GM19455 (cell line): ENCODE data around the gene RNF19B.

ENCODE experiments used
- ATAC-seq: cut with Tn5 transposase; IDR thresholded peaks from one replicate; pipeline ENCODE4 v1.9.1; 2021; ENCODE audit not compliant: unreplicated experiment

Gene RNF19B

GRCh38 chr1:32902535-32902920, 62.1 kb downstream of the RNF19B start:
- ATAC-seq, result no peak

- ATAC-seq, result no peak
These were observed 62.6 kb downstream of the RNF19B start for GRCh38 chr1:32901823-32902534.

GRCh38 chr1:32900956-32901822, 63.4 kb downstream of the RNF19B start, which contains the start of gene TMEM54:
TMEM54 (minus strand) TSS chr1:32901389; CDS start chr1:32901238, 151 bp downstream.
- no peak for ATAC-seq

- no peak for ATAC-seq
These were observed 64.1 kb downstream of the RNF19B start for GRCh38 chr1:32900371-32900955.

GRCh38 chr1:32899586-32900296, 64.9 kb downstream of the RNF19B start:
- ATAC-seq, result no peak

GRCh38 chr1:32898958-32899357, 65.7 kb downstream of the RNF19B start:
- ATAC-seq, result no peak

- no peak for ATAC-seq
These were observed 66.6 kb downstream of the RNF19B start for GRCh38 chr1:32898056-32898455.

- no peak for ATAC-seq
These were observed 67.2 kb downstream of the RNF19B start for GRCh38 chr1:32897082-32898049.

GRCh38 chr1:32896451-32896850, 68.2 kb downstream of the RNF19B start:
- ATAC-seq, result no peak

GRCh38 chr1:32895325-32896215, 69.0 kb downstream of the RNF19B start:
- no peak for ATAC-seq

- no peak for ATAC-seq
These were observed 69.9 kb downstream of the RNF19B start for GRCh38 chr1:32894681-32895080.

GRCh38 chr1:32894019-32894600, 70.5 kb downstream of the RNF19B start:
- ATAC-seq, result no peak

GRCh38 chr1:32893198-32894018, 71.2 kb downstream of the RNF19B start:
- ATAC-seq, result no peak

- ATAC-seq, result no peak
These were observed 72.0 kb downstream of the RNF19B start for GRCh38 chr1:32892368-32893197.

GRCh38 chr1:32891630-32892029, 73.0 kb downstream of the RNF19B start:
- no peak for ATAC-seq

GRCh38 chr1:32891241-32891570, 73.4 kb downstream of the RNF19B start:
- ATAC-seq, result no peak
